Lung (tissue), 12 donors: Measurements from ENCODE around the gene EBPL. TPM values are rescaled to one million over a fixed set of nuclear protein-coding genes. Genes with fewer than 3 reads are reported as not detected.

Experiments
- ATAC-seq: fragments of 200-7000 bp; cut with Tn5 transposase; one replicate; pipeline ENCODE4 v1.9.1; 2020; ENCODE audit warnings: moderate number of reproducible peaks; ENCODE audit not compliant: insufficient read depth, low FRiP score
- DNase-seq, 3 donors: peaks; one replicate each; pipeline ENCODE4 v3.0.0-alpha.2; 2013 to 2017
- H3K27ac ChIP-seq, 2 donors: one replicate each; pipeline ENCODE4 v1.5.1; 2013; ENCODE audit warnings: mild to moderate bottlenecking in 2 of 2, moderate library complexity in 2 of 2, control low read depth in 1 of 2, inconsistent platforms in 1 of 2, low read depth in 1 of 2, low read length in 1 of 2
- H3K27me3 ChIP-seq, 3 donors: one replicate each; pipeline ENCODE4 v1.5.1; 2013; ENCODE audit warnings: low read length in 2 of 3; ENCODE audit not compliant: control insufficient read depth in 3 of 3, insufficient read depth in 3 of 3
- H3K36me3 ChIP-seq, 4 donors: one replicate each; pipeline ENCODE4 v1.5.1; 2013; ENCODE audit warnings: low read length in 4 of 4, mild to moderate bottlenecking in 1 of 4, moderate library complexity in 1 of 4; ENCODE audit not compliant: control insufficient read depth in 4 of 4, insufficient read depth in 4 of 4
- H3K4me1 ChIP-seq, 5 donors: one replicate each; pipeline ENCODE4 v1.5.1; 2013; ENCODE audit warnings: low read length in 5 of 5, mild to moderate bottlenecking in 2 of 5, moderate library complexity in 1 of 5; ENCODE audit not compliant: control insufficient read depth in 5 of 5, insufficient read depth in 5 of 5
- H3K4me3 ChIP-seq: one replicate; pipeline ENCODE4 v1.5.1; 2013; ENCODE audit warnings: mild to moderate bottlenecking, control low read depth, moderate library complexity
- H3K9ac ChIP-seq, 2 donors: one replicate each; pipeline ENCODE4 v1.5.1; 2013; ENCODE audit warnings: low read length in 2 of 2, control low read depth in 1 of 2; ENCODE audit not compliant: insufficient read depth in 1 of 2
- H3K9me3 ChIP-seq, 4 donors: one replicate each; pipeline ENCODE4 v1.5.1; 2013; ENCODE audit warnings: low read length in 3 of 4, mild to moderate bottlenecking in 1 of 4, moderate library complexity in 1 of 4; ENCODE audit not compliant: control insufficient read depth in 4 of 4, insufficient read depth in 3 of 4
- WGBS, 2 donors: extraction: QIAGEN DNeasy Blood & Tissue Kit; methylation state at CpG; one replicate each; pipeline ENCODE4 v1.1.7; 2013; 5-methylcytosine and 5-hydroxymethylcytosine counted together
- polyA plus RNA-seq, 2 donors: library from polyadenylated mRNA; stranded (reverse); fragments of 200-250 nt; gene quantifications; one replicate each; pipeline ENCODE4 v1.2.1, GENCODE V29; 2013
- total RNA-seq, 2 donors: library from RNA; depleted of rRNA in 1 of 2; stranded (reverse); fragments of >200 nt in 1 of 2; gene quantifications; one replicate each; pipeline ENCODE4 v1.2.1, GENCODE V29; 2014 to 2021
- TF ChIP-seq, protein P1 (sequence below): IDR thresholded peaks from 2 replicates; pipeline ENCODE4 v1.5.1; 2012; ENCODE audit warnings: mild to moderate bottlenecking; ENCODE audit errors: control extremely low read depth, extremely low read depth
- donor health status: control.
- donor health status: control.
- donor health status: Bipolar disorder and iron deficiency.
- donor health status: healthy.
- donor health status: DM: yes; HTN: yes; CAD: no.

The EBPL gene
- total and polyA plus RNA-seq, 4 donors = 60.5 to 92.7 (median 70.1) TPM

- ATAC-seq = no peak
- H3K4me3 ChIP-seq = no peak overlapping the region
- 97 to 98% methylated on average over 3 of the region's 3 CpGs for WGBS, 2 donors
- no peaks in the 10 kb centered on the region for H3K4me1 ChIP-seq
- TF ChIP-seq, protein P1, sequence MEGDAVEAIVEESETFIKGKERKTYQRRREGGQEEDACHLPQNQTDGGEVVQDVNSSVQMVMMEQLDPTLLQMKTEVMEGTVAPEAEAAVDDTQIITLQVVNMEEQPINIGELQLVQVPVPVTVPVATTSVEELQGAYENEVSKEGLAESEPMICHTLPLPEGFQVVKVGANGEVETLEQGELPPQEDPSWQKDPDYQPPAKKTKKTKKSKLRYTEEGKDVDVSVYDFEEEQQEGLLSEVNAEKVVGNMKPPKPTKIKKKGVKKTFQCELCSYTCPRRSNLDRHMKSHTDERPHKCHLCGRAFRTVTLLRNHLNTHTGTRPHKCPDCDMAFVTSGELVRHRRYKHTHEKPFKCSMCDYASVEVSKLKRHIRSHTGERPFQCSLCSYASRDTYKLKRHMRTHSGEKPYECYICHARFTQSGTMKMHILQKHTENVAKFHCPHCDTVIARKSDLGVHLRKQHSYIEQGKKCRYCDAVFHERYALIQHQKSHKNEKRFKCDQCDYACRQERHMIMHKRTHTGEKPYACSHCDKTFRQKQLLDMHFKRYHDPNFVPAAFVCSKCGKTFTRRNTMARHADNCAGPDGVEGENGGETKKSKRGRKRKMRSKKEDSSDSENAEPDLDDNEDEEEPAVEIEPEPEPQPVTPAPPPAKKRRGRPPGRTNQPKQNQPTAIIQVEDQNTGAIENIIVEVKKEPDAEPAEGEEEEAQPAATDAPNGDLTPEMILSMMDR = no peak
- no peak for DNase-seq
- peaks cover 0 to 15% (median 9%) of the 10 kb centered on the region in 4 donors for H3K36me3 ChIP-seq
- H3K27me3 ChIP-seq = no peaks in the 10 kb centered on the region
- no peak overlapping the region for H3K27ac ChIP-seq
- H3K9me3 ChIP-seq = no peaks in the 10 kb centered on the region
- H3K9ac ChIP-seq = no peak overlapping the region
These were observed 6.2 kb upstream of the EBPL start for GRCh38 chr13:49697468-49697867.

GRCh38 chr13:49694446-49694845, 3.2 kb upstream of the EBPL start:
- Histone ChIP-seq H3K27ac (no peak overlapping the region), H3K9ac (no peak overlapping the region), H3K27me3 (no peaks in the 10 kb centered on the region), H3K9me3 (no peaks in the 10 kb centered on the region), H3K4me1 (peaks cover 0 to 7% (median 2%) of the 10 kb centered on the region in 5 donors), H3K36me3 (peaks cover 0 to 5% (median 2%) of the 10 kb centered on the region in 4 donors), H3K4me3 (no peak overlapping the region)
- TF ChIP-seq, protein P1 = no peak
- WGBS, 2 donors = 79 to 84% methylated on average over 1 of the region's 1 CpG
- ATAC-seq (no peak), DNase-seq (no peak)

DNA sequence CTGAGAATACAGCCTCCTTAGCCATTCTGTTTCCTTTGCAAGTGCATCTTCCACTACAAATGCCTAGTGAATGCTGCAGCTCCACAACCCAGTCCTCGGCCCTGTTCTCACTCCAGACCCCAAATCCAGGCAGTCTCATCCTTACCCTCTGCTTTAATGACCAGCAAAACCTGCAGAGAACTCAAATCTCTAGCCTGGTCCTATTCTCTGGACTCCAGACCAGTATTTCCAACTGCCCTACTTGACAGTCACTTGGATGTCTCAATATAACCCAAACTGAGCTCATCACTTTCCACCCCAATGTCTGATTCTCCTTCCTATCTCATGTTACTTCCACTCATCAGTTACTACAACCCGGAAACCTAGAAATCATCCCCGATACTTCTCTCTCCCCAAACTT, 2.6 kb upstream of the EBPL start:
- TF ChIP-seq, protein P1 = no peak
- WGBS, 2 donors = 73 to 85% methylated on average over 3 of the region's 3 CpGs
- ATAC-seq (no peak), DNase-seq (no peak)
- H3K9me3 ChIP-seq = no peaks in the 10 kb centered on the region
- H3K27ac ChIP-seq = no peak overlapping the region
- H3K27me3 ChIP-seq = no peaks in the 10 kb centered on the region
- no peak overlapping the region for H3K4me3 ChIP-seq
- peaks cover 0 to 6% (median 2%) of the 10 kb centered on the region in 4 donors for H3K36me3 ChIP-seq
- H3K4me1 ChIP-seq = peaks cover 0 to 7% (median 2%) of the 10 kb centered on the region in 5 donors
- H3K9ac ChIP-seq = no peak overlapping the region

GRCh38 chr13:49693191-49693733, 2.0 kb upstream of the EBPL start:
- ATAC-seq = no peak
- H3K27ac ChIP-seq = no peak overlapping the region
- 60 to 62% methylated on average over 4 of the region's 4 CpGs for WGBS, 2 donors

More at GRCh38 chr13:49693191-49693733, 2.0 kb upstream of the EBPL start:
- Histone ChIP-seq H3K9ac (no peak overlapping the region), H3K4me3 (no peak overlapping the region), H3K36me3 (peaks cover 0 to 5% (median 1%) of the 10 kb centered on the region in 4 donors), H3K27me3 (no peaks in the 10 kb centered on the region), H3K4me1 (peaks cover 0 to 7% (median 2%) of the 10 kb centered on the region in 5 donors), H3K9me3 (no peaks in the 10 kb centered on the region)
- DNase-seq = no peak
- TF ChIP-seq, protein P1 = no peak
